GM13977 (cell line): Measurements from ENCODE around the gene NPHP4.
"Not testable (repeated sequence)": the region's sequence is repeated elsewhere in the genome, so short reads cannot be mapped to it uniquely, and the experiment has no call there.

Experiments
- DNase-seq: peaks from one replicate; pipeline ENCODE4 v3.0.0; 2012; ENCODE audit warnings: low spot score
- in situ Hi-C: fragments of 300-500 bp; cut with MboI; formaldehyde crosslinking; loops from one replicate; pipeline ENCODE4 v1.12.0; 2022; ENCODE audit warnings: low sequenced_read_pairs, low pct_unique_long_range_greater_than_20kb, mixed read lengths, inconsistent platforms; ENCODE audit not compliant: unreplicated experiment
- TF ChIP-seq, protein P1 (sequence below): IDR thresholded peaks from 2 replicates; pipeline ENCODE4 v1.5.1; 2012; ENCODE audit warnings: mild to moderate bottlenecking, control low read depth; ENCODE audit not compliant: insufficient read depth; ENCODE audit errors: extremely low read depth, missing control alignments

NPHP4 gene

DNA sequence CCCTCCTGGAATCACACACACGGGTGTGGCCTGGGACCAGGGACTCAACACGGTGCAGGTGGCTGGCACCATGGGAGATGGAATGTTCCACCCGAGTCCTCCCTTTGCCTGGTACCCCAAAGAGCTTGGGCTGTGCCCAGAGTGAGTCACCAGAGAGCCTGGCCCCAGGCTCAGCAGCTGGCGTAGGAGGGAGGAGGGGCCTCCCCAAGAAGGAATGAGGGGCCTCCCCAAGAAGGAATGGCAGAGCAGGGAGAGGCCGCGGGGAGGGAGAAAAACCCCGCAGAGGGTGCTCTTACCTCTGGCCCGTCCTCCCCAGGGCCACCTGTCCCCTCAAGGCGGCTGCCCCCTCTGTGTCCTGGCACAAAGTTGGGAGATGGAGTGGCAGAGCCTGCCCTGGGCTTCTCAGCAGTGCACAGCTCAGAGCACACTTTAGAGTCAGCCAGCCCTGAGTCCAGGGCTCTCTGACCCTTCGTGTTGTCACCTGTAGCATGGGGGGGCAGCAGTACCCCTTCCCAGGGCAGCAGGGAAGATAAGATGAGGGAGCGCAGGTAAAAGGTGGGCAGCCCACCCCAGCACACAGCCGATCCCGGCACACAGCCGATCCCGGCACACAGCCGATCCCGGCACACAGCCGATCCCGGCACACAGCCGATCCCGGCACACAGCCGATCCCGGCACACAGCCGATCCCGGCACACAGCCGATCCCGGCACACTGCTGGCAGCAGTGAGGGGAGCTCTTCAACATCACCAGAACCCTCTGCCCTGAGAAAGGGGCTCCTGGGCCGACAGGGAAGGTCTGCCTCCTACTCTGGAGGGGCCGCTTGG is 33.3 kb upstream of the NPHP4 start:
- DNase-seq = no peak
- in situ Hi-C loops = no loop called here
- TF ChIP-seq, protein P1, sequence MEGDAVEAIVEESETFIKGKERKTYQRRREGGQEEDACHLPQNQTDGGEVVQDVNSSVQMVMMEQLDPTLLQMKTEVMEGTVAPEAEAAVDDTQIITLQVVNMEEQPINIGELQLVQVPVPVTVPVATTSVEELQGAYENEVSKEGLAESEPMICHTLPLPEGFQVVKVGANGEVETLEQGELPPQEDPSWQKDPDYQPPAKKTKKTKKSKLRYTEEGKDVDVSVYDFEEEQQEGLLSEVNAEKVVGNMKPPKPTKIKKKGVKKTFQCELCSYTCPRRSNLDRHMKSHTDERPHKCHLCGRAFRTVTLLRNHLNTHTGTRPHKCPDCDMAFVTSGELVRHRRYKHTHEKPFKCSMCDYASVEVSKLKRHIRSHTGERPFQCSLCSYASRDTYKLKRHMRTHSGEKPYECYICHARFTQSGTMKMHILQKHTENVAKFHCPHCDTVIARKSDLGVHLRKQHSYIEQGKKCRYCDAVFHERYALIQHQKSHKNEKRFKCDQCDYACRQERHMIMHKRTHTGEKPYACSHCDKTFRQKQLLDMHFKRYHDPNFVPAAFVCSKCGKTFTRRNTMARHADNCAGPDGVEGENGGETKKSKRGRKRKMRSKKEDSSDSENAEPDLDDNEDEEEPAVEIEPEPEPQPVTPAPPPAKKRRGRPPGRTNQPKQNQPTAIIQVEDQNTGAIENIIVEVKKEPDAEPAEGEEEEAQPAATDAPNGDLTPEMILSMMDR = no peak

DNA sequence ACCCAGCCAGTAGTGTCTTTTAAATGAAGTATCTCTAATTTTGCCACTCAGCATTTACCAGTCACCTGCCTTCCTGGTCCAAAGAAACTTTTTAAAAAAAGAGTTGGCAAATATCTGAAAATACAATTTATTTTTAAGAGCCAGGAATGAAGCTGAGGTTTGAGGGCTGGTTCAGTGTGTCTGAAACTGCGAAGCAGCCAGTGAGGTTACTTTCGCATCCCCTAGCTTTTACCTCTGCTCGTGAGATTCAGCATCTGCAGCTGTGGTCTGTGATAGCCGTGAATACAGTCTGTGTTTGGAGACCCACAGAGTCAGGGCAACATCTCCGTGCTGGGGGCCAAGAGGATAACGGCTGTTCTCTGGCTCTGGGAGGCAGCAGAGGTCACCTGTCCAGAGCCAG is 32.2 kb upstream of the NPHP4 start:
- TF ChIP-seq, protein P1 = no peak
- in situ Hi-C loops = no loop called here
- DNase-seq = no peak

DNA sequence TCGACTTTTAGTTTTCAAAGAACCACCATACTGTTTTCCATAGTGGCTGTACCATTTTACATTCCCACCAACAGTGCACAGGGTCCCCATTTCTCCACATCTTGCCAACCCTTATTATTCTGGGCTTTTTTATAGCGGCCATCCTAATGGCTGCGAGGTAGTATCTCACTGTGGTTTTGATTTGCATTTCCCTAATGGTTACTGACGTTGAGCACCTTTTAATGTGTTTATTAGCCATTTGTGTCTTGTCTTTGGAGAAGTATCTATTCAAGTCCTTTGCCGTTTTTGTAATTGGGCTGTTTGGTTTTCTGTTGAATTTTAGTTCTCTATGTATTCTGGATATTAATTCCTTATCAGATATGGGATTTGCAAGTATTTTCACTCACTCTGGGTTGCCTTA is 31.1 kb upstream of the NPHP4 start:
- in situ Hi-C loops = no loop called here
- TF ChIP-seq, protein P1 = no peak
- DNase-seq = no peak

DNA sequence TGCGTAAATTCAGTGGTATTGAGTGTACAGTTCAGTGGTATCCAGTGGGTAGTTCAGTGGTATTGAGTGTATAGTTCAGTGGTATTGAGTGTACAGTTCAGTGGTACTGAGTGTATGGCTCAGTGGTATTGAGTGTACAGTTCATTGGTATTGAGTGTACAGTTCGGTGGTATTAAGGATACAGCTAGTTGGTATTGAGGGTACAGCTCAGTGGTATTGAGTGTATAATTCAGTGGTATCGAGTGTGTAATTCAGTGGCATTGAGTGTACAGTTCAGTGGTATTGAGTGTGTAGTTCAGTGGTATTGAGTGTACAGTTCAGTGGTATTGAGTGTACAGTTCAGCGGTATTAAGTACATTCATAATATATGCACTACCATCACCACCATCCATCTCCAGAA is 30.0 kb upstream of the NPHP4 start:
- TF ChIP-seq, protein P1 = no peak
- in situ Hi-C loops = no loop called here
- no peak for DNase-seq

DNA sequence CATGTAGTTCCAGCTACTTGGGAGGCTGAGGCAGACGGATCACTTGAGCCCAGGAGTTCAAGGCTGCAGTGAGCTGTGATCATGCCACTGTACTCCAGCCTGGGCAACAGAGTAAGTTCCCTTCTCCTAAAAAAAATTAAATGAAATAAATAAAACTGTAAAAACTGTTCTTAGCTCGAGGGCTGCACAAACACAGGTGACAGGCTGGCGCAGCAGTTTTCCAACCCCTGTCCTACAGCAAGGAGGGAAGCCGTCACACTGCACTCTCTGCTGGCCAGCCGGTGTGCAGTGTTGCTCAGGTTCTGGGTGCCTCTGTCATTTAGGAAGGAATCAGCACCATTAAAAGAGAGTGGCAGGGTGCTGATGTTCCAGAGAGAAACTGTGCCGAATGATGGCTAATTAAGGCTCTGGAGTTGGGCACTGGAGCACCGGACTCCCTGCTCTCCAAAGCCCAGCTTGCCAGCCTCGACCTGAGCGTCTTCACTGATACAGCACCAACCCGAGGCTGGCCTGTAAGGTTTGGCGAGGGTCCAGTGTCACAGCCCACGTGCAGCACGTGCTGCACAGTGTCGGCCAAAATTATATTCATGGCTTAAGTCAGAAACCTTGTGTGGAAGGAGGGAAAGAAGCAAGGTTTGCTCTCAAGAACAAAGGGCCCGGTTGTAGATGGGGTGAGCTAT is 27.1 kb upstream of the NPHP4 start:
- TF ChIP-seq, protein P1 = no peak
- in situ Hi-C loops = no loop called here
- no peak for DNase-seq

DNA sequence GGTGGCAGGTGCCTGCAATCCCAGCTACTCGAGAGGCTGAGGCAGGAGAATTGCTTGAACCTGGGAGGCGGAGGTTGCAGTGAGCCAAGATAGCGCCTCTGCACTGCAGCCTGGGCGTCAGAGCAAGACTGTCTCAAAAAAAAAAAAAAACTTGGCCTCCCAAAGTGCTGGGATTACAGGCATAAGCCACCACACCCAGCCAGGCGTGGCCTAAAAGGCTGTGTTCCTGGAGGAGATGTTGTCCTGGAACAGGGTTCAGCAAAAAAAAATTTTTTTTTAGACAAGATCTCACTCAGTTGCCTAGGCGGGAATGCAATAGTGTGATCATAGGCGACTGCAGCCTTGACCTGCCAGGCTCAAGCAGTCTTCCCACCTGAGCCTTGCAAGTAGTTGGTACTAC is 25.4 kb upstream of the NPHP4 start:
- in situ Hi-C loops, DNase-seq: not testable (repeated sequence)

DNA sequence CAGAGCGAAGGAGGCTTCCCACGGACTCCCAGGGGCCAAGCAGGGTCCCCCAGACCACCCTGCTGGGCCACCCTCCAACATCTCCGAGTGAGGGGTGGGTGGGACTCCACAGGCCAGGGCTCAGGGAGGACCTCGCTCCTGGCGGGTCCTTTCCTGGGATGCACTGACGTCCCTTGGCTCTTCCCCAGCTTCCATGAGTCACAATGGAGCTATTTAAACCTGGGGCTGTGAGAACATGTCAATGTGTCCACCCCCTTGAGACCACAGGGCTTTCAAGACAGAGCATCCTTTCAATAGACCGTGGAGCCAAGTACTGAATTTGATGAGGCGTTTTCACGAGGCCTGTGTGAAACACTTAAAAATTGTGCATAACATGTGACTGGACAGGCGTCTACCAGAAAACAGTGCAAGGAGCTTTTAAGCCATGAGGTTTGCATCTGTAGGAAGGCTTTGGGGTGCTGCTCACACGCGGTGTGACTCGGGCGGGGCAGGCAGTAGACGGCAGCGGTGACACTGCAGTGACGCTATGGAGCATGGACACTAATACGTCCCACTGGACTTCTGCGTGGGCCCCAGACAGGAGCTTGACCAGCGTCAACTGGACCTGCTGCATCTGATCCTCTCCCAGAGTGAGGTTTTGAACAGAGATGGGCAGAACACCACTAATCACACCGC is 24.1 kb upstream of the NPHP4 start:
- TF ChIP-seq, protein P1 = no peak
- in situ Hi-C loops = no loop called here
- no peak for DNase-seq
